OCI-LY3 (cell line): Measurements from ENCODE around the gene INAFM1.

ENCODE experiments used
- EZH2phosphoT487 ChIP-seq: fragments of 200-600 bp; shearing (Covaris generic); IDR thresholded peaks from 2 replicates; pipeline ENCODE4 v1.6.1; 2018; ENCODE audit warnings: antibody characterized with exemption, mixed run types, low read depth
- TF ChIP-seq, protein P1 (sequence below): fragments of 200-600, 300-600 bp; sonication (generic); IDR thresholded peaks from 2 replicates; pipeline ENCODE4 v1.5.1; 2014; ENCODE audit warnings: antibody characterized with exemption, low read length, low read depth

DNA sequence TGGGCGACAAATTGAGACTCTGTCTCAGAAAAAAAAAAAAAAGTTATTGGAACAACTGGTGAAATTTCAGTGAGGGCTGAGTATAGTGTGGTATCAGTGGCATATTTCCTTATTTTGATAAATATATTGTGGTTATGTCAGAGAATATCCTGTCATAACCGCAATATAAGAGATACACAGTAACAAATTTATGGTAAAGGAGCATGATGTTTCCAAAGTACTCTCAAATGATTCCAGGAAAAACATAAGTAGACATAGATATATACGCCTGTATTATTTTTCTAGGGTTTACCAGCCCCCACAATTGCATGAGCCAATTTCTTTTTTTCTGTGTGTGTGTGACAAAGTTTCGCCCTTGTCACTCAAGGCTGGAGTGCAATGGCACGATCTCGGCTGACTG is 29.3 kb downstream of the INAFM1 start:
- TF ChIP-seq, protein P1, sequence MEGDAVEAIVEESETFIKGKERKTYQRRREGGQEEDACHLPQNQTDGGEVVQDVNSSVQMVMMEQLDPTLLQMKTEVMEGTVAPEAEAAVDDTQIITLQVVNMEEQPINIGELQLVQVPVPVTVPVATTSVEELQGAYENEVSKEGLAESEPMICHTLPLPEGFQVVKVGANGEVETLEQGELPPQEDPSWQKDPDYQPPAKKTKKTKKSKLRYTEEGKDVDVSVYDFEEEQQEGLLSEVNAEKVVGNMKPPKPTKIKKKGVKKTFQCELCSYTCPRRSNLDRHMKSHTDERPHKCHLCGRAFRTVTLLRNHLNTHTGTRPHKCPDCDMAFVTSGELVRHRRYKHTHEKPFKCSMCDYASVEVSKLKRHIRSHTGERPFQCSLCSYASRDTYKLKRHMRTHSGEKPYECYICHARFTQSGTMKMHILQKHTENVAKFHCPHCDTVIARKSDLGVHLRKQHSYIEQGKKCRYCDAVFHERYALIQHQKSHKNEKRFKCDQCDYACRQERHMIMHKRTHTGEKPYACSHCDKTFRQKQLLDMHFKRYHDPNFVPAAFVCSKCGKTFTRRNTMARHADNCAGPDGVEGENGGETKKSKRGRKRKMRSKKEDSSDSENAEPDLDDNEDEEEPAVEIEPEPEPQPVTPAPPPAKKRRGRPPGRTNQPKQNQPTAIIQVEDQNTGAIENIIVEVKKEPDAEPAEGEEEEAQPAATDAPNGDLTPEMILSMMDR, result no peak
- TF ChIP-seq EZH2phosphoT487, result no peak
